Mucosa of gallbladder (tissue), 1 donor: ENCODE results near the gene PHC3. TPM values are rescaled to one million over a fixed set of nuclear protein-coding genes. Genes with fewer than 3 reads are reported as not detected.
"Not testable (repeated sequence)": the region's sequence is repeated elsewhere in the genome, so short reads cannot be mapped to it uniquely, and the experiment has no call there.

ENCODE experiments used
- DNase-seq: peaks from one replicate; pipeline ENCODE4 v3.0.0-alpha.2; 2020; ENCODE audit warnings: low spot score
- total RNA-seq: library from RNA; stranded (reverse); gene quantifications from one replicate; pipeline ENCODE4 v1.2.1, GENCODE V29; 2021
- donor health status: DM: no; HTN: no; CAD: no.

PHC3 gene
- total RNA-seq, 1 donor from 2014 or later: 76.5 TPM

GRCh38 chr3:170195759-170196158 lies 14.2 kb upstream of the PHC3 start:
- not testable (repeated sequence) for DNase-seq

- DNase-seq: no peak
Observed at GRCh38 chr3:170189398-170190256, 8.1 kb upstream of the PHC3 start.

DNA sequence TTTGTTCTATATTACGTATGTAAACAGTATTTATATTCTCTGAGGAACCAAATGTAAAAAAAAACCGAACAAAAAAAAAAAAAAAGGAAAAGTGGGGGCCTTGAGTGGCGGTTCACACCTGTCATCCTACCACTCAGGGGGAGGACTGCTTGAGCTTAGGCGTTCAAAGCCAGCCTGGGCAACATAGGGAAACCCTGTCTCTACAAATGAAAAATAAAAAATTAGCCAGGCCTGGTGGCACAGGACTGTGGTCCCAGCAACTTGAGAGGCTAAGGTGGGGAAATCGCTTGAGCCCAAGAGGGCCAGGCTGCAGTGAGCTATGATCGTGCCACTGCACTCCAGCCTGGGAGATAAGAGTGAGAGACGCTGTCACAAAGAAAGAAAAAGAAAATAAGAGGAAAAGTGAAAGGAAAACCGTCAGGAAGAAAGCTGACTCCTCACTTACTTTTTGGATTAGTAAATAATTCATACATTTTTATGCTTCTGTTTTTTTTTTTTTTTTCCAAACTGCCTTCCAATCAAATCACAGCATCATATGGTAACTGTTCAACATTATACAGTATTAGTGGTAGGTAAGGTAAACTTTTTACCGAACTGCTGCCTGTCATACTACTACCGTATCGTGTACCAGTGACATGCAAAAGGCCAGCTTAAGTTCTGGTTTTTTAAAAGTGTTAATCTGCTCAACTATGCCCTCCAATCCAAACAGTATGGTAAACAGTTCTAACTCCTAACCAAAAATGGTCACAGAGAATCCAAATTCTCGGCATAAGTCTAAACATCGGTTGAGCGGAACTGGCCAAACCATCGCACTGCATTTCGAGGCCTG lies 1.2 kb downstream of the PHC3 start:
- DNase-seq: no peak

DNA sequence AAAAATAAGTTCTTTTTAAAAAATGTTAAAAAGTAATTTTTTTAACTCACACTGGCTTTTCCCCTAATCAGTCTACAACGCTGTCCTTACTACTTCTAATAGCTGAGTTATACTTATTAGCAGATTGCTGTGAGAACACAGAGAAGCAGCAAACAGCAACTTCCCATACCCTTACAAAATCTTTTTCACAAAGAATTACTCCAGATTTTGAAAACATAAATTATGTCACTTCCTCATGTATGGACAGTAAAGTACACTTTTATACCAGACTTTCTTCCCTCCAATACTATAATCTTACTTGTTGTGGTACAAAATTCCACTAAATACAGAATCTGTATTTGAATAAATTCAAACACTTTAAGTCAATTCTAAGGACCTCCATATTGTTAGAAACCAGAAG lies 2.1 kb downstream of the PHC3 start:
- no peak for DNase-seq

GRCh38 chr3:170178651-170179050 lies 2.9 kb downstream of the PHC3 start:
- no peak for DNase-seq

DNA sequence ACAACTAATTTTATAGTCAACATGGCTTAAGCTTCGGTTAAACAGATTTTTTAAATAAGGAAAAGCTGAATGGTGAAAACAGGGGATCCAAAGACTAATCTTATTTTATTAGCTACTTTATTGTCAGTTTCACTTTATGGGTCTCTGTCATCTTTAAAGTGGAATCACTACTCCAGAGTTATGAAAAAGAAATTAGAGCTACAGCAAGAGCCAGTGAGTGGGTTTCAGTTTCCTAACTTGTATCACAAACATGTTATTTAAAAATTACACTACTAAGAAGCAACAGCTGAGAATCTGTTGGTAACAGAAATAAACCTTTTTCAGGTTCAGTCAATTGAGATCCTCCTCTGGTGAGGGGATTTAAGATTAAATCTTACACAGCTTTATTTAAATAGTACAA lies 10.0 kb downstream of the PHC3 start:
- DNase-seq: no peak

GRCh38 chr3:170164717-170165116 lies 16.8 kb downstream of the PHC3 start:
- no peak for DNase-seq

GRCh38 chr3:170163956-170164645 lies 17.4 kb downstream of the PHC3 start:
- no peak for DNase-seq

GRCh38 chr3:170162630-170163029 lies 18.9 kb downstream of the PHC3 start:
- no peak for DNase-seq

DNA sequence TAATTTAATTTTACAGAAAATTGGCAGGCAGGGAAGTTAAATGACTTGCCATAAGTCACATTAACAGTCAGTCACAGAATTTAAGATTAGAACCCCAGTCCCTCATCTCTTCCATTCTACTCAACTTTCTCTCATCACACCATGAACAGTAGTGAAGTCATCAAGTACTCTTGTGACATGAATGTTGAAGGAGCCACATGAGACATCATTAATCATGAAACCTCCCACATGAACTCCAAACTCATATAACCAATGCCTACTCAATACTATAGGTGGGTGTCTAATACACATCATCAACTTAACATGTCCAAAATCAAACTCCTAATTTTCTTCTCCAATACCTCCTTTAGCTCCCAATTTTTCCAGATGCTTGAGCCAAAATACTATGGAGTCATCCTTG lies 19.5 kb downstream of the PHC3 start:
- DNase-seq: no peak

DNA sequence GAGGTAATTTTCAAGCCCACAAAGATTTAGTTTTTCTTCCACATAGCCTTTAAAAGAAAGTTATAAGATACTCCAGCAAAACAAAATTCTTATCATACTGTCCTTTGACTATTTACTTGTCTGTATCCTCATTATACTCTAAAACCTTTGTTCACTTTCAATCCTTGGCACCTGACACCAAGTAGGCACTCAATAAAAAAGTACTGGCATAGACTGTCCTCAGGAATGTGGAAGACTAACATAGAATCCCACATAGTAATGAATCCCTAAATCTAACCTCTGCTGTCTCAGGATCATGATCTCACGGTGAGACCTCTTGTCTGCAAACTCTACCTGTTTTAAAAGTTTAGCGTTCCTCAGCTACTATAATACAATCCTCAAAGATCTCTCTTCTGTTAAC lies 21.6 kb downstream of the PHC3 start:
- DNase-seq: no peak

- no peak for DNase-seq
Observed at GRCh38 chr3:170159459-170159858, 22.1 kb downstream of the PHC3 start.

GRCh38 chr3:170155604-170156003 lies 25.9 kb downstream of the PHC3 start:
- no peak for DNase-seq

GRCh38 chr3:170154569-170155143 lies 26.9 kb downstream of the PHC3 start:
- no peak for DNase-seq

- DNase-seq: no peak
Observed at GRCh38 chr3:170154084-170154483, 27.4 kb downstream of the PHC3 start.

DNA sequence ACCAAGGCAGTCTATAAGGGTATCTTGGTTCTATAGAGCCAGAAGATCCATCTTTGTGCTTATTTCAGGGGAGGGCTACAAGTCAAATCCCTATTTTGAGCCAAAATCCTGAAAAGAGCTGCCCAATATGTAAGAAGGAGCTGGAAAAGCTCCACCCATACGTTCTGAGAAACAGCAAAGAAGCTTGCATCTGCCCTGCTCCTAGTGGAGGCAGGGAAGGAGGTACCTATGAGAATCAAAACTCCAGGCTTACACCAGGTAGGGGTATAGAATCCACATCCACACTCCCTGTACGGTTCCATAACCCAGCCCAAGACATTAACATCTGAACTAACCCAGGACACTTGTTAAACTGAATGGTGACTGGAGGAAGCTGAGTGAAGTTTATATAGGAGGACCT lies 30.0 kb downstream of the PHC3 start:
- DNase-seq: no peak

GRCh38 chr3:170149016-170149415 lies 32.5 kb downstream of the PHC3 start:
- no peak for DNase-seq

- DNase-seq: no peak
Observed at GRCh38 chr3:170145278-170145677, 36.3 kb downstream of the PHC3 start.

DNA sequence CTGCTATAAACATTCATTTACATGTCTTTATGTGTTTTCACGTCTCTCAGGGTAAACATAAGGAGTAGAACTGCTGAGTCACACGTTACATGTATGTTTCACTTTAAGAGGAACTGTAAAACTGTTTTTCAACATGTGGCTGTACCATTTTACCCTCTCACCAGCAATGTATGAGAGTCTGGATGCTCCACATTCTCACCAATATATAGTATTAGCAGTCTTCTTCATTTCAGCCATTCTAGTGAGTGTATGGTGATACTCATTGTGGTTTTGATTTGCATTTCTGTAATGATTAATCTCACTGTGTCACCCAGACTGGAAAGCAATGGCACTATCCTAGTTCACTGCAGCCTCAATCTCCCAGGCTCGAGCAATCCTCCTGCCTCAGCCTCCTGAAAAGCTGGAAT lies 37.1 kb downstream of the PHC3 start:
- no peak for DNase-seq

GRCh38 chr3:170142373-170142772 lies 39.2 kb downstream of the PHC3 start:
- no peak for DNase-seq

GRCh38 chr3:170137986-170138385 lies 43.5 kb downstream of the PHC3 start:
- no peak for DNase-seq

DNA sequence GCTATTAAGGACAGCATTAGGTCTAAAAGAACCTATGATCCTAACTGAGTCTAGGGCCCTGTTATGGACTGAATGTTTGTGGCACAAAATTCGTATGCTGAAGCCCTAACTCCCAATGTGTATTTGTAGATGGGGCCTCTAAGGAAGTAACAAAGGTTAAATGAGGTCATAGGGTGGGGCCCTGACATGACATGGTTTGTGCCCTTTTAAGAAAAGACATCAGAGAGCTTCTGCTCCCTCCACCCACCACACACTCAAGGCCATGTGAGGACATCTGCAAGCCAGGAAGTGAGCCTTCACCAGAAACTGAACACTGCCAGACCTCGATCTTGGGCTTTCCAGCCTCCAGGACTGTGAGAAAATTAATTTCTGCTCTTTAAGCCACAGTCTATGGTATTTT lies 49.2 kb downstream of the PHC3 start:
- no peak for DNase-seq
